MM.1S (cell line): ENCODE results near the gene SLC25A1.

Experiments
- DNase-seq: peaks from one replicate; pipeline ENCODE4 v3.0.0-alpha.2; 2015
- H2AFZ ChIP-seq: fragments of 300-600 bp; sonication (generic); 2 replicates; pipeline ENCODE4 v1.6.0; 2016; ENCODE audit warnings: antibody characterized with exemption, low read length
- H3F3A ChIP-seq: fragments of 300-600 bp; sonication (generic); 2 replicates; pipeline ENCODE4 v1.6.1; 2016; ENCODE audit warnings: mild to moderate bottlenecking, antibody characterized with exemption, low read length, moderate library complexity, mixed read lengths; ENCODE audit not compliant: insufficient read depth
- H3K27ac ChIP-seq: fragments of 300-600 bp; sonication (generic); 2 replicates; pipeline ENCODE4 v1.5.1; 2016; ENCODE audit warnings: mild to moderate bottlenecking, low read length
- H3K27me3 ChIP-seq: fragments of 300-600 bp; sonication (generic); replicated peaks from 2 replicates; pipeline ENCODE4 v1.6.0; 2016; ENCODE audit warnings: low read length; ENCODE audit not compliant: insufficient read depth
- H3K36me3 ChIP-seq: fragments of 300-600 bp; sonication (generic); replicated peaks from 2 replicates; pipeline ENCODE4 v1.6.1; 2016; ENCODE audit warnings: mild to moderate bottlenecking, low read length, mixed read lengths; ENCODE audit not compliant: insufficient read depth
- H3K4me1 ChIP-seq: fragments of 300-600 bp; sonication (generic); 2 replicates; pipeline ENCODE4 v1.6.1; 2016; ENCODE audit warnings: low read length, mixed read lengths
- H3K4me2 ChIP-seq: fragments of 300-600 bp; sonication (generic); 2 replicates; pipeline ENCODE4 v1.6.0; 2016; ENCODE audit warnings: low read depth, low read length
- H3K4me3 ChIP-seq: fragments of 300-600 bp; sonication (generic); 2 replicates; pipeline ENCODE4 v1.5.1; 2016; ENCODE audit warnings: low read length, mixed read lengths
- H3K79me2 ChIP-seq: fragments of 300-600 bp; sonication (generic); 2 replicates; pipeline ENCODE4 v1.6.1; 2016; ENCODE audit warnings: mixed run types, low read length, mixed read lengths
- H3K9ac ChIP-seq: fragments of 300-600 bp; sonication (generic); 2 replicates; pipeline ENCODE4 v1.6.1; 2016; ENCODE audit warnings: low read length, mixed read lengths
- H3K9me2 ChIP-seq: fragments of 300-600 bp; sonication (generic); replicated peaks from 2 replicates; pipeline ENCODE4 v1.6.1; 2016; ENCODE audit warnings: mild to moderate bottlenecking, low read length, mixed read lengths; ENCODE audit not compliant: insufficient read depth
- H3K9me3 ChIP-seq: fragments of 300-600 bp; sonication (generic); replicated peaks from 2 replicates; pipeline ENCODE4 v1.6.1; 2016; ENCODE audit warnings: mild to moderate bottlenecking, low read length, mixed read lengths; ENCODE audit not compliant: insufficient read depth
- H4K20me1 ChIP-seq: fragments of 300-600 bp; sonication (generic); 2 replicates; pipeline ENCODE4 v1.6.1; 2016; ENCODE audit warnings: mild to moderate bottlenecking, low read length, moderate library complexity, mixed read lengths; ENCODE audit not compliant: insufficient read depth
- EZH2 ChIP-seq: fragments of 300-600 bp; sonication (generic); optimal IDR thresholded peaks from 2 replicates; pipeline ENCODE3; 2017; ENCODE audit warnings: low read depth, mild to moderate bottlenecking, antibody characterized with exemption, low read length, mixed read lengths
- EZH2phosphoT487 ChIP-seq: fragments of 300-600 bp; sonication (generic); IDR thresholded peaks from 2 replicates; pipeline ENCODE4 v1.6.1; 2018; ENCODE audit warnings: antibody characterized with exemption, low read length
- TF ChIP-seq, protein P1 (sequence below): fragments of 300-600 bp; sonication (generic); IDR thresholded peaks from 2 replicates; pipeline ENCODE4 v1.5.1; 2016; ENCODE audit warnings: antibody characterized with exemption, low read length, mixed read lengths

Gene SLC25A1

DNA sequence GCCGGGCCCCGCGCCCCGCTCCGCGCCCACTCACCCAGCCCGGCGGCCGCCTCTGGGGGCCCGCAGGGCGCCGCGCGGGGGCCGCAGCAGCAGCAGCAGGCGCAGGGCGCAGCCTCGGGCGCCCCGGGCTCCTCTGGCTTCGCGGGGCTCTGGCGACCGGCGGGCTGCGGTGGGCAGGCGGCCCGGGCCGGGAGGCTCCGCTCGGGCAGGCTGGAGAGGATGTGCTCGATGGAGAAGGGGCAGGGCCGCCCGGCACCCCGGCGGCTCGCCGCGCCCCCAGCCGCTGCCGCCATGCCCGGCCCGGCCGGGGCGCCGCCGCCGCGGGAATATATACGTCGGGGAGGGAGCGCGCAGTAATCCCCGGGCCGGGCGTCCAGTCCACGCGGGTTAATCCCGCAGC, 28.5 kb downstream of the SLC25A1 start, which contains the start of gene GSC2:
GSC2 (minus strand) TSS at position 302 of the 400 bp plus-strand sequence; CDS start at position 293, 9 bp downstream.
- Histone ChIP-seq H3F3A (no peaks in the 10 kb centered on the region), H3K4me2 (no peak within 1 kb of the TSS), H3K9ac (no peak within 1 kb of the TSS), H3K27me3 (peaks cover 55% of the 10 kb centered on the region), H3K9me2 (no peaks in the 10 kb centered on the region), H3K9me3 (no peaks in the 10 kb centered on the region), H3K36me3 (no peaks in the 10 kb centered on the region), H3K79me2 (no peaks in the 10 kb centered on the region), H2AFZ (no peak within 1 kb of the TSS), H4K20me1 (no peaks in the 10 kb centered on the region), H3K4me3 (no peak within 1 kb of the TSS), H3K27ac (no peak within 1 kb of the TSS), H3K4me1 (no peaks in the 10 kb centered on the region)
- DNase-seq = no peak
- TF ChIP-seq EZH2 (no peak), EZH2phosphoT487 (no peak)
- TF ChIP-seq, protein P1, sequence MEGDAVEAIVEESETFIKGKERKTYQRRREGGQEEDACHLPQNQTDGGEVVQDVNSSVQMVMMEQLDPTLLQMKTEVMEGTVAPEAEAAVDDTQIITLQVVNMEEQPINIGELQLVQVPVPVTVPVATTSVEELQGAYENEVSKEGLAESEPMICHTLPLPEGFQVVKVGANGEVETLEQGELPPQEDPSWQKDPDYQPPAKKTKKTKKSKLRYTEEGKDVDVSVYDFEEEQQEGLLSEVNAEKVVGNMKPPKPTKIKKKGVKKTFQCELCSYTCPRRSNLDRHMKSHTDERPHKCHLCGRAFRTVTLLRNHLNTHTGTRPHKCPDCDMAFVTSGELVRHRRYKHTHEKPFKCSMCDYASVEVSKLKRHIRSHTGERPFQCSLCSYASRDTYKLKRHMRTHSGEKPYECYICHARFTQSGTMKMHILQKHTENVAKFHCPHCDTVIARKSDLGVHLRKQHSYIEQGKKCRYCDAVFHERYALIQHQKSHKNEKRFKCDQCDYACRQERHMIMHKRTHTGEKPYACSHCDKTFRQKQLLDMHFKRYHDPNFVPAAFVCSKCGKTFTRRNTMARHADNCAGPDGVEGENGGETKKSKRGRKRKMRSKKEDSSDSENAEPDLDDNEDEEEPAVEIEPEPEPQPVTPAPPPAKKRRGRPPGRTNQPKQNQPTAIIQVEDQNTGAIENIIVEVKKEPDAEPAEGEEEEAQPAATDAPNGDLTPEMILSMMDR = no peak

DNA sequence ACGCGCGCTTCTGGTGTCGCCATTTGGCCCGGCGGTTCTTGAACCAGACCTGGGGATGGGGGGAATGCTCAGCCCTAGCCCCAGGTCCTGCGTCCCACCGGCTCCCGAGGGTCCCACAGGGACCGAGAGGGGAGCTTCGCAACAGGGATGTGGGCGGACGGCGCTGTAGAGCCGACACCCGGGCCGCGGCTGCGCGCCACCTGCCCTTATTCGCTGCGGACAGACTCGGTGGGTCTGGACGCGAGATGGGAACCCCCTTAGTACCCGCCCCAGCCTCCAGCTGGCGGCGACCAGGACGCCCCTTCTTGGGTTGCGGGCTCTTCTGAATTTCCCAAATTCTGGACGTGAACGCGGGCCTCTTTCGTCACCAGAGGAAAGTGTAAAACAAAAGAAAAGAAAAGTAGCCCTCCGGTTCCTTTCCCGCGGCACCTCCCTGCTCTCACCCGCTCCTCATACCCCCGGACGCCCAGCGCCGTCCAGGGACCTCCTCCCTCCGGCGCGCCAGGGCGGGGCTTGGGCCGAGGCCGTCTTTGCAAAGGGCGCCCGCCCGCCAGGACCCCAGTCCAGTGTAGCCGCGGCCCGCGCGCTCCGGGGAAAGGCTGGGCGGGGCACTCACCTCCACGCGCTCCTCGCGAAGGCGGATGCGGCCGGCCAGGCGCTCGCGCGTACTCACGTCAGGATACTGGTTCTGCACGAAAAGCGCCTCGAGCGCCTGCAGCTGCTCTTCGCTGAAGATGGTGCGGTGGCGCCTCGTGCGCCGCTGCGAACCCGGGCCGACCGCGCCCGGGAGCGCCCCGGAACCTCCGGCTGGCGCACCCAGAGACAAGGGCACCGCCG, 29.3 kb downstream of the SLC25A1 start:
- H3F3A ChIP-seq = no peaks in the 10 kb centered on the region
- no peak for DNase-seq
- no peaks in the 10 kb centered on the region for H3K9me3 ChIP-seq
- H3K27me3 ChIP-seq = peaks cover 55% of the 10 kb centered on the region
- H3K27ac ChIP-seq = no peak overlapping the region
- peaks cover 2% of the 10 kb centered on the region for H3K79me2 ChIP-seq
- H3K36me3 ChIP-seq = no peaks in the 10 kb centered on the region
- H3K9ac ChIP-seq = no peak overlapping the region
- H3K4me2 ChIP-seq = no peak overlapping the region
- TF ChIP-seq, protein P1 = no peak
- TF ChIP-seq EZH2phosphoT487 (no peak), EZH2 (no peak)
- no peaks in the 10 kb centered on the region for H3K4me1 ChIP-seq
- H4K20me1 ChIP-seq = no peaks in the 10 kb centered on the region
- no peaks in the 10 kb centered on the region for H3K9me2 ChIP-seq
- H2AFZ ChIP-seq = no peak overlapping the region
- H3K4me3 ChIP-seq = no peak overlapping the region

DNA sequence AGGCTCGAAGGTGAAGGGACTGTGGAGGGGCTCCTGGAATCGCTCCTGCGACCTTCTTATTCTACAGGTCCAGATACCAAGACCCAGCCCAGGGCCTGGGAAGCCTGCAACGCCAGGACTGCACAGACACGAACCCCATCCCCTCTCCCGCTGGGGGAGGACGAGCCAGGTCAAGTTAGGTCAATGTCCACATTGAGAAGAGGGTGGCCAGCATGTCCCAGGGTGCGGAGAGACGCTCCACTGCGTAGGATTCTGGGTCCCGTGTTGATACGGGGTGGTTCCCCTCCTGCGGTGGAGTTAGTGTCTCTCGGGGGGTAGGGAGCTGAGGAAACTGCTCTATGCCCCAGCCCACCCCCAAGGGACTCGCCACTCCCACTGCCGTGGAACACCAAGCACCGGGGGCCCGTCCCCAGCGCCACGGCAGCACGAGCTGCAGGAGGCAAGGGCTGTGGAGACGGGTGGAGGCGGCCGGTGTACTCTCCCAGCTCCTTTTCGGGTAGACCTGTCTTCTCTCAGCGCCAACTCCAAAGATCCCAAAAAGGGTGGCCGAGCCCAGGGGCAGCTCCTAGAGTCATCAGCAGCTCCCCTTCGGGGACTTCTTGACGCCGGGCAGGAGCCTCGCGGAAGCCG, 30.0 kb downstream of the SLC25A1 start:
- H3K4me1 ChIP-seq = no peaks in the 10 kb centered on the region
- no peak overlapping the region for H3K9ac ChIP-seq
- H3K9me2 ChIP-seq = no peaks in the 10 kb centered on the region
- H3K79me2 ChIP-seq = peaks cover 10% of the 10 kb centered on the region
- H2AFZ ChIP-seq = no peak overlapping the region
- no peak overlapping the region for H3K27ac ChIP-seq
- H4K20me1 ChIP-seq = no peaks in the 10 kb centered on the region
- H3K9me3 ChIP-seq = no peaks in the 10 kb centered on the region
- H3K36me3 ChIP-seq = no peaks in the 10 kb centered on the region
- TF ChIP-seq, protein P1 = no peak
- TF ChIP-seq EZH2 (no peak), EZH2phosphoT487 (no peak)
- H3K4me3 ChIP-seq = no peak overlapping the region
- no peak overlapping the region for H3K4me2 ChIP-seq
- H3F3A ChIP-seq = no peaks in the 10 kb centered on the region
- DNase-seq = no peak
- H3K27me3 ChIP-seq = peaks cover 50% of the 10 kb centered on the region
